HG02970 (cell line): ENCODE data around the gene PPARA.
"Not testable (repeated sequence)": the region's sequence is repeated elsewhere in the genome, so short reads cannot be mapped to it uniquely, and the experiment has no call there.

Source experiments
- ATAC-seq: cut with Tn5 transposase; IDR thresholded peaks from one replicate; pipeline ENCODE4 v1.9.1; 2021; ENCODE audit warnings: mild to moderate bottlenecking, moderate library complexity, moderate number of reproducible peaks; ENCODE audit not compliant: unreplicated experiment, low FRiP score

The PPARA gene

DNA sequence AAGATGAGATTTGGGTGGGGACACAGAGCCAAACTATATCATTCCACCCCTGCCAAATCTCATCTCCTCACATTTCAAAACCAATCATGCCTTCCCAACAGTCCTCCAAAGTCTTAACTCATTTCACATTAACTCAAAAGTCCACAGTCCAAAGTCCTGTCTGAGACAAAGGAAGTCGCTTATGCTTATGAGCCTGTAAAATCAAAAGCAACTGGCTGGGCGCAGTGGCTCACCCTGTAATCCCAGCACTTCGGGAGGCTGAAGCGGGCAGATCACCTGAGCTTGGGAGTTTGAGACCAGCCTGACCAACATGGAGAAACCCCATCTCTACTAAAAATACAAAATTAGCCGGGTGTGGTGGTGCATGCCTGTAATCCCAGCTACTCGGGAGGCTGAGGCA is 114.2 kb downstream of the PPARA start:
- ATAC-seq, result not testable (repeated sequence)

DNA sequence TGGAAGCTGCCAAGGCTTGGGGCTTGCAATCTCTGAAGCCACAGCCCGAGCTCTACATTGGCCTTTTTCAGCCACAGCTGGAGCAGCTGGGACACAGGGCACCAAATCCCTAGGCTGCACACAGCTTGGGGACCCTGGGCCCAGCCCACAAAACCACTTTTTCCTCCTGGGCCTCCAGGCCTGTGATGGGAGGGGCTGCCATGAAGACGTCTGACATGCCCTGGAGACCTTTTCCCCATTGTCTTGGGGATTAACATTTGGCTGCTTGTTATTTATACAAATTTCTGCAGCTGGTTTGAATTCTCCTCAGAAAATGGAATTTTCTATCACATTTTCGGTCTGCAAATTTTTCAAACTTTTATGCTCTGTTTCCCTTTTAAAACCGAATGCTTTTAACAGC is 115.3 kb downstream of the PPARA start:
- ATAC-seq, result not testable (repeated sequence)

DNA sequence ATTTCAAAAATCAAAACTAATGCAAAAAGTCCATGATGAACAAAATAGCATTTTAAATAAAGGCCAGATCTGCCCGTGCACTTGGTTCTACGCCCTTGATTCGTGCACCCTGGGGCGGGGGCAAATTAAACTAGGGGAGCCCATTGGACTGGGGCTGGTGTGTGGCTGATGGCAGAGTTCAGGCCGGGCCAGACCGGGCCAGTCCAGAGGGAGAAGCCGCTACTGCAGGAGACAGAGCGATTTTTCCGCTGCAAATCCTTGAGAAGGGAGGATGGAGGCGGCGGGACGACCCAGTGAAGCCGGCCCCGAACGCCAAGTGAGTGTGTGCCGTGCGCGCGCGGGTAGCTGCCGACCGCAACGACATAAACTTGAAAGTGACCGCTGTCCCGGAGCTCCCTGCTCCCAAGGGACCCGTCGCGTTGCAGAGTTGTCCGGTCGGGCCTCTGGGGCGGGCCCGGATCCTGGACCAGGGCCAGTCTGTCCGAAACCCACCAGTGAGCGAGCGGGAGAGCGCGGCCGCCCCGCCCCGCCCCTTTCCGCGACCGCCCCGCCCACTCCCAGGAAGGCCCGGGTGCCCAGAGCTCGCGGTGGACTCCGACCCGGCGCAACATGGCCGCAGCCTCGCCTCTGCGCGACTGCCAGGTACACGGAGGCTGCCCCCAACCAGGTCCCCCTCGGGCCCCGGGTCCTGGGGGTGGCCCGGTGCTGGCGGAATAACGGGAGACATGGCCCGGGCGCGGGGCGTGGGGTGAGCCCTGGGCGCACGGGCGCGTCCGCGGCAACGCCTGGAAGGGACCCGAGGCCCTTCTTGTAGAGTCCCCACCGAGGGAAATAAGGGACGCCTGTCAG is 117.3 kb downstream of the PPARA start, which contains the start of gene TTC38:
Gene TTC38, plus strand, starts transcription at position 578 of the 849 bp plus-strand sequence. Its CDS starts 32 bp downstream, at position 610.
- peak; percentile 71 for ATAC-seq

DNA sequence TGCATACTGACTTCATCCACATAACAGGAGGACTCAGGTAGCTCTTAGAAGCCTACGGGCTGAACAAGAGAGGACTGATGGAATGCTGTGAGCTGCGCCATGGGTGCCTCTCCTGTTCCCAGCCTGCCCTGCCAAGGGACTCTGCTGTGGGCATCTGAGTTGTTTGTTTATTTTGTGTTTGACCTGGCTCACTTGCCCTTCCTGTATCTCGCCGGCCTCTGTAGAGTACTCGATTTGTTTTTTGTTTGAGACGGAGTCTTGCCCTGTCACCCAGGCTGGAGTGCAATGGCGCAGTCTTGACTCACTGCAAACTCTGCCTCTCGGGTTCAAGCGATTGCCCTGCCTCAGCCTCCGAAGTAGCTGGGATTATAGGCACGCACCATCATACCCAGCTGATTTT is 119.2 kb downstream of the PPARA start:
- ATAC-seq, result no peak

DNA sequence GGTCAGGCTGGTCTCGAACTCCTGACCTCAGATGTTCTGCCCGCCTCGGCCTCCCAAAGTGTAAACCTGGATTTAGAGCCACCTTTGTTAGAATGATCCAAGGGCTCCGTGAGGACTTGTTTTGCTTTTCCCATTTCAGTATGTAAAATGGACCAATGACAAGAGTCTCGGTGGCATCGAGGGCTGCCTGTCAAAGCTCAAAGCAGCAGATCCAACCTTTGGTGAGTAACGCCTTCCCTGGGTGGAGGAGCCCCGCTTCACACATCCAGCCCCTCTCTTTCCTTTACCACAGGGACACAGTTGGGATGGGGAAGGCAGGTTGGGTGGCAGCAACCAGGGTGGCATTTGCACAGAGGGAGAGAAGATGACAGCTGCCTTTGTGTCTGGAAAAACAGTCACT is 121.9 kb downstream of the PPARA start:
- no peak for ATAC-seq

DNA sequence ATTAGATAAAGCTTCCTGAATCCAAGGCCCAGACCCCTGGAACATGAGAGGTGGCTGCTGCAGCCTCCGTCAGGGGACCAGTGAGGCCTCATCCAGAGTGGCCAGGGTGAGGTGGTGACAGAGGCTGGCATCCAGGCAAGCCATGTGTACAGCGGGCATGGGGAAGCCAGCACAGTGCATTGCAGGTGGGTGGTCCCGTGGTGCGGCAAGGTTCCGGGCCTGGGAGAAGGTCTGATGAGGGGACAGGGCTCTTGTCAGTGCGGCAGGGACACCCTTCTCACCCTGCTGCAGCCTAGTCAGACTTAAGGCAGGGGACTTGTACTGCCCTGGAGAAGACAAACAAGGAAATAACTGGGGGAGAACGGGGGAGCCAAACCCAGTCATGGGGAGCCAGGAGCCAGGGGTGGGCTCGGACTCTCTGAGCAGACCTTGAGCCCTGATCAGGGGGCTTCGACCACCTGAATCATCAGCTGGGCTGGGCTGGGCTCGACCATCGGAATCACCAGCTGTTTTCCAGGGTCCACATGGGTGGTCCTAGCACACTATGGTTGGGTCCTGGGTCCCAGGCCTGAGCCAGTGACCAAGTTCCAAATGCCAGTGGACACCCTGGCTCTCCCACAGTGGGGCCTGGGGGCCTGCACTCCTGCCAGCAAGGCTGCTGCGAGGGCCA is 122.6 kb downstream of the PPARA start:
- ATAC-seq, result no peak

DNA sequence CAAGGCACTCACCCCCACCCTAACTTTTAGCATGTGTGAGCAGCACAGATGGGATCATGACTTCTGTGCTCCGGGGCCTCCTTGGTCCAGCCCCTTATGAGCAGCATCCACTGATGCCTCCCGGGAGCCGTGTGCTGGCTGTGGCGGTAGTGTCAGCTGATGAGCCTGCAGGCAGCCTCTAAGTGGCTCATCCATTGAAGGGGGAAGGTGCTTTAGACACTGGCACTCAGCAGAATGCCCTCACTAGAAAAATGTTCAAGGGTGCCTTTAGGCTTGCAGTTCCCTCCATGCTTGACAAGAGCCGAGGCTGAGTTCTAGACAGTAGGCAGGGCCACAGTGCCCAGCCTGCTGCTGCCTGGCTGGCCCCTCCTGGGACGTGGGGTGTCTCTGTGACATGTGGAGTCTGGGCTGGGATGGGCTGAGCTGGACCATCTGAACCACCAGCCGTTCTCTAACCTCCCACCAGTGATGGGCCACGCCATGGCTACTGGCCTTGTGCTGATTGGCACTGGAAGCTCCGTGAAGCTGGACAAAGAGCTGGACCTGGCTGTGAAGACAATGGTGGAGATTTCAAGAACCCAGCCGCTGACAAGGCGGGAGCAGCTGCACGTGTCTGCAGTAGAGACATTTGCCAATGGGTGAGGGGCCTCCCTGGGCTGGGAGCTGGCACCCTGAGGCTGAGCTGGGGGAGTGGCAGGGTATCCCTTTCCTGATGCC is 123.3 kb downstream of the PPARA start:
- no peak for ATAC-seq

DNA sequence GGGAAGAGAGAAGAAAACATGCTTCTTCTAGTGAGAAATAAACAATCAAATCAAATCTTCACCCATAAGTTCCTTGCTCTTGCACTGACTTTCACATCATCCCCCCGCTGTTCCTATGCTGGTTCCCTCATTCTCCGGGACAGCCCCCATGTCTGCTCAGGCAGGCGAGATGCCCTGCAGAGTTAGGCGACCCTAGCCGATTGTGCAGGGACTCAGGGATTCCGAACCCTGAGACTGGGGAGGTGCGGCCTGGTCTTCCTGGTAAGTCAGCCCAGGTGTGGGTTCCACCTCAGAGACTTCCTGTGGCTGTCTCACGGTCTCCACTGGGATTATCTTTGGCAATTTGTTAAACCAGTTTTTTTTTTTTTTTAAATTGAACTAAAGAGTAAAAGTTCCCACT is 124.1 kb downstream of the PPARA start:
- ATAC-seq, result no peak

DNA sequence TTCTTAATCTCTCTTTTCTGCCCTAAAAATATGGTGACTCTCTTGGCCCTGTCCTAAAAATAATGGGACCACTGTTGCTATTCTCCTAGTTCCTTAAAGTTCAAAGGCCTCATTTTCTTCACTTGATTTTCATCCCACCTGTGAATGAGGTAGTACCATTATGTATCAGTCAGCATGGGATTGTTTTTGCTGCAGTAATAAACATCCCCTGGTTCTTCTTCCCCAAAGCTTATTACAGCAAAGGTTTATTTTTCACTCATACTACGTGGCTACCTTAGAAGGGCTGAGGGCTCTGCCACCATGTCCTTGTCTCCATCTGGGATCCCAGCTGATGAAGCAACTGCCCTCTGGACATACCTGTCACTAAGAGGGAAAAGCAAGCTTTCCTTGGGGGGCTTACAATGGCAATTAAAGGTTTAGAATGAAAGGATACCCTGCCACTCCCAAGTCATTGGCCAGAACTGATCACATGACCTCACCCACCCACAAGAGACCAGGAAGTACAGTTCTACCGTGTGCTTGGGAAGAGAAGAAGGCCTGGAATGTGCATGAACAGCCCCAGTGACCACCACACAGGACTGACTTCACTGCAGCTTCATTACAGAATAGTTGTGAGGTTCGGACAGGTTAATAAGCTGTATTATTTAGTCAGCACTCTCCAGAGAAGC is 125.3 kb downstream of the PPARA start:
- no peak for ATAC-seq

DNA sequence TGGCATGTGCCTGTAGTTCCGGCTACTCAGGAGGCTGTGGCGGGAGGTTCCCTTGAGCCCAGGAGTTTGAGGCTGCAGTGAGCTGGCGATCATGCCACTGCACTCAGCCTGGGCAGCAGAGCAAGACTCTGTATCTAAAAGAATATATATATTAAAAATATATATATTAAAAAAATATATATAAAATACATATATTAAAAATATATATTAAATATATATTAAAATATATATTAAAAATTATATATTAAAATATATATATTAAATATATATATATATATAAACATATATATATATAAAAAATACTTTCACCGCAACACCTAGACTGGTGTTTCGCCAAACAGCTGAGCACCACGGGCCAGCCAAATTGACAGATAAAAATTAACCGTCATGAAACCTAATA is 126.2 kb downstream of the PPARA start:
- ATAC-seq, result no peak

DNA sequence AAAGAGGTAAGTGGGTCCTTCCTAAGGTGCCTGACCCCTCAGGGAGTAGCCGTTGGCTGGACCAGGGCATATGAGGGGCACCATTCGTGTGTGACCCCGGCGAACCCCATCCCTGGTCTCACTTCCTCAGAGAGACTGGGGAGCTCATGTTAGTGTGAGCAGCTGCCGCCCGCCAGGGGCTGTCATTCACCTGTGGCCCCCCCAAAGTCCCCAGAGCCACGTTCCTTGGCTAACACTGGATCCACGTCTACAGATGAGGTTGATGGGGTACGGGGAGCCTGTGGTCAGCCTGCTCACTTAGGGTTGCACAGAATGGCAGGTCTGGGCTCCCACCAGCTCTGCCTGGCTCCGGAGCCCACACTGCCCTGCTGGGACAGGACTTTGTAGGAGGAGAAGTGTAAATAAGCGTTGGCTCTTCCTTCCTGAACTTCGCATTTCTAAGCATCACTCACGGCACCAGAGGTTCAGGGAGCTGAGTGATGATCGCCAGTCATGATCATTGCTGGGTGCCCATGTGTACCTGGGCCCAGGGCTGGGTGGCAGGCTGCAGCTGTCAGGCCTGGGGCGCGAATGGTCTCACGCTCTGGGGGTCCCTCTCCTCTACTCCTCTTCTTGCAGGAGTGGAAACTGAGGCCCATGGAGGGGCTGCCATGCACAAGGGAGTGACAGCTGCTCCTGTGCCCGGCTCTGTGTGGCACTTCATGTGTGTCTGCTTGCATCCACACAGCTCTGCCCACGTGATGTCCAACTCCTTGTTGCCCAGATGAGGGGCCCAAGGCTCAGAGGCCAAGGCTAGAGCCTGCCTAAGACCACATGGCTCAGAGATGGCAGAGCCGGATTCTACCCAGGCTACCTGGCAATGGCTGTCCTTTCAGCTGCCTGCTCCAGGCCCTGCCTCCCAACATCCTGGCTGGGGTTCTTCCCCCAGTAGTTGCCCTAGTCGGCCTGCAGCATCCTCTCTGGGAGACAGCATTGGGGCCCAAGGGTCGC is 128.6 kb downstream of the PPARA start:
- ATAC-seq, result no peak

DNA sequence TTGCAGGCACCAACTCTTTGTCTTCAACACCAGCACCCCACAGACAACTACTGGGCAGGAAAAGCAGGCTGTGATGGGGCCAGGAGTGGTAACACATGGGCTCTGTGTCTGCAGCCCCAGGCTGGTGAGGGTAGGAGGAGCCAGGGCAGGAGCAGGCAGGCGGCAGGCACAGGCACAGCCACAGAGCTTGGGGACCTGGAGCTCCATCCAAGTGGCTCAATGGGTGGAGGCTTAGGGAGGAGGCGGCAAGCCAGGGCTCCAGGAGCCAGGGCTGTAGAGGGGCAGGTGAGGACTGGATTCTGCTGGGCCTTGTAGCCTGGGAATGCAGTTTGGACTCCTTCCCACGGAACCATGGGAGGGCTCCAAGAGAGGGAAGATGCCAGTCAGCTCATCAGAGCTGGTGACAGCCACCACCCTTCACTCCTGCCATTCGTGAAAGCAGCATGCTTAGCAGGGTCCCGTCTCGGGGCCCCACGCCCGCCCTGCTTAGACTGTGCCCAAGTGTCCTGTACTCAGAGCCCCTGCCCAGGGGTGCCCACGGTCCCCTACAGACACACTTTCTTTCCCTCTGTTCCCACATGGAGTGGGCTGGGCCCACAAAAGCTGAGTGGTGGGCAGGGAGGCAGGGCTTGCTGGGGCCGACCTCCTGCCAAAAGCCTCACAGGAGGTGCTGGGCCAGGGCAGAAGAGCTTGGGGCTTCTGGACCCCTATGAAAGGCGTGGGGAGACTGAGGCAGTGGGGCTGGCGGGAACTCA is 129.9 kb downstream of the PPARA start:
- ATAC-seq, result no peak

DNA sequence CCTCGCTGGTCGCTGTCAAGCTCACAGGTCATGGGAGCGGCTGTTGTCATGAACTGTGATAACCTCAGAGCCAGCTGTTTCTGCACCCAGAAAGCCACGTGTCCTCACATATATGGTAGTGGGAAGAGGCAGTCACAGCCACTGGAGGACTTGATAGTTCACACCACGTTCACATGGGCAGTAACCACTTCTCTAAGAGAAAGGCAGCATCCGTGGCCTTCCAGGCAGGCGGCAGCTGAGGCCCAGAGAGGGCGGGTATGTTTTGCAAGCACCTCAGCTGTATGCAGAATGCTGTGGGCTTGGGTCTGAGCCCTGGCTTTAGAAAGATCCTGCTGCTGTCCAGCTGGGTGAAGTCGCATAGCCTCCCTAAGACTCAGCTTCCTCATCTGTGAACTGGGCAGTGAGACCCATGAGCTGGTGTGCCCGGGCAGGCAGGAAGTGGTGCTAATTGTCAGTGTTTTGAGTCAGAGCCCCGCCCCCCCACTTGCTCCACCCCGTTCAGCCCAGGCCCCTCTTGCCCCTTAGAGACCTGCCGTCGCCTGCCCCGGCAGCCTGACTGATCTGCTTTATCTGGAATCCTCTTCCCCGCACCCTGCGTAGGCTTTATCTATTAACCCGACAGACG is 130.8 kb downstream of the PPARA start:
- no peak for ATAC-seq

DNA sequence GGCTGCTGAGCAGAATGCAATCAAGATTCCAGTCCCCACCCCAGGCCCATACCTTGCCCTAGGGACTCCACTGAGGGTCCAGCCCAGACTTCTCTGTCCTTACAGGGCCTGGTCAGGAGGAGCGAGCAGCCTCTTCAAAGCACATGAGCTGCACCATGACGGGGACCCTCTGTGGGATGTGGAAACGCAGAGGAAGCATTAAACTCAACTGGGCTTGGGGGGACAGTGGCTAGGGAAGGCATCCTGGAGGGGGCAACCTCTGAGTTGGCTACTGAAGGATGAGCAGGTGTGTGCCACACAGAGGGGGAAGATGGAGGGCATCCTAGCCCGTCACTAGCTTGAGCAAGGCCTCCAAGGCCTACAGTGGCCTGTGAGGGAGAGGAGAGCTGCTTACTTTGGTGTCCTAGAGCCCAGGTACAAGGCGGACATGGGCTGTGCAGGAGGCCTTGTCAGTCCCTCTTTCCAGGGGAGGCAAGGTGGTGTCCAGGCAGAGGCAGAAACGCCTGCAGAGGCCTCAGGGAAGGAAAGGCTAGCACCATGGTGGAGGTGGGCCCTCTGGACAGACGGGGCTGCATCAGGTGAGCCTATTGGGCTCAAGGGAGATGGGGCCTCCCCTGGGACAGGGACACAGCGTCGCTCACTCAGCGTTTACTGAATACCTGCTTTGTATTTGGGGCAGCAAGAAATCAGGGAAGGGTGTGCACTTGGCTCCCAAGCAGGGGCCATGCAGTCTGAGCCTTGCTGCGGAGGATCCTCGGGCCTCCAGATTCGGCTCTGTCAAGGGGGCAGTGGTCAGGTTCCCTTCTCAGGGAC is 131.7 kb downstream of the PPARA start:
- ATAC-seq, result no peak

DNA sequence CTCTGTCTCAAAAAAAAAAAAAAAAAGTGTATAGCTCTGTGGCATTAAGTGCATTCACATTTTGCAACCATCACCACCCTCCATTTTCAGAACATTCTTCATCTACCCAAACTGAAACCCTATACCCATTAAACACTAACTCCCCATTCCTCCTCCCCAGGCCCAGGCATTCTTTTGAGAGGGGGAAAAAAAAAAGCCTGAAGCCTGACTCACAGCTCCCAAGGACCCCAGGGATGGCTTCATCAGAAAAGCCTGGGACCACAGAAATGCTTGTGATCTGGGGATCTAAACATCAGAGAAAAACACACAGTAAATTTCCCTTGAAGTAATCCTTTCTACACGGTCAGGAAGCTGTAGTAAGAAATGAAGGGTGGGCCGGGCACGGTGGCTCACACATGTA is 135.7 kb downstream of the PPARA start:
- ATAC-seq, result no peak

DNA sequence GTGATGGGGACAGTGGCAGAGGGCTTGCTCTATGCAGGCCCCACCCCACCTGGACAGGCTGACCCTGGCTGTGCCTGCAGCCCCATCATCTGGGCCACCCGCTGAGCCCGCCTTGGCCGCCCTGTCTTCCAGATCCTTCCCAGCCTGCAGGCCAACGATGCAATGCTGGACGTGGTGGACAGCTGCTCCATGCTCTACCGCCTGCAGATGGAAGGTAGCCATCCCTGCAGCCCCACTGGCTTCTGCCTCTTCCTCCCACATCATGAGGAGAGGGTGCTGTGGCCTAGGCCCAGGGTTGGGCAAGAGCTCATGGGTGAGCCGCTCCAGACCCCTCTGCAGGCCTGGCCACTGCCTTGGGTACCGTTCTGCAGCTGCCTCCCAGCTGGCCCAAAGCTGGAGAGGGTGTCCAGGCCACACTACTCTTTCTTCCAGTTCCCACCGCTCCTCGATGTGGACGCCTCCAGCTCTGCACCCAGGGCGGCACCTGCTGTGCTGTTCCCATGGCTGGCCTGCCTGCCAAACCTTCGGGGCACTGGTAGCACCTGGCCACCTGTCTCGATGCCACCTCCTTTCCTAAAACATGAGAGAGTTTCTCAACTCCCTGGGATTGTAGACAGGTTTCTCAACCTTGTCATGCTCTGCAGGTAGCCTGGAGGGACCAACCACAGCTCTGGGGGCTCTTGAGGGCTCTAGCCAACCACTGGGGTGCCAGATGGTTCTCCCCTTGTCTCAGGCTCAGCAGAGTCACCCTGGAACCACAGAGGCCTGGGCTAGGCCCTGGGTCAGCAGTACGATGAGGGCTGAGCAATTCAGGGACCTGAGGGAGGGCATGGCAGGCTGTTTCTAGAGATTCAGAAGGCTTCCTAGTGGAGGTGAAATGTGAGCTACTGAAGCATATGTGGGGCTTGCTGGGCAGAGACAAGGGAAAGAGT is 136.9 kb downstream of the PPARA start:
- no peak for ATAC-seq
